IPS-18a (cell line): ENCODE results near the gene KDM4C.

Experiments
- H3K27ac ChIP-seq: one replicate; pipeline ENCODE4 v1.5.1; 2013; ENCODE audit warnings: low read length
- H3K27me3 ChIP-seq: one replicate; pipeline ENCODE4 v1.6.1; 2013; ENCODE audit warnings: mild to moderate bottlenecking, low read length; ENCODE audit not compliant: control insufficient read depth, insufficient read depth
- H3K36me3 ChIP-seq: one replicate; pipeline ENCODE4 v1.6.1; 2013; ENCODE audit warnings: low read depth, low read length; ENCODE audit not compliant: control insufficient read depth
- H3K4me1 ChIP-seq: one replicate; pipeline ENCODE4 v1.6.1; 2013; ENCODE audit warnings: low read depth, low read length; ENCODE audit not compliant: control insufficient read depth
- H3K4me3 ChIP-seq: one replicate; pipeline ENCODE4 v1.5.1; 2013; ENCODE audit warnings: low read length
- H3K9ac ChIP-seq: one replicate; pipeline ENCODE4 v1.6.1; 2013; ENCODE audit warnings: mild to moderate bottlenecking, low read length, moderate library complexity
- H3K9me3 ChIP-seq: one replicate; pipeline ENCODE4 v1.6.1; 2013; ENCODE audit warnings: low read depth, low read length; ENCODE audit not compliant: control insufficient read depth

Gene KDM4C

GRCh38 chr9:6925836-6926235 is 168.1 kb downstream of the KDM4C start:
- no peaks in the 10 kb centered on the region for H3K4me1 ChIP-seq
- no peaks in the 10 kb centered on the region for H3K36me3 ChIP-seq
- H3K9ac ChIP-seq = no peak overlapping the region
- no peak overlapping the region for H3K27ac ChIP-seq
- H3K4me3 ChIP-seq = no peak overlapping the region
- no peaks in the 10 kb centered on the region for H3K27me3 ChIP-seq
- no peaks in the 10 kb centered on the region for H3K9me3 ChIP-seq

- Histone ChIP-seq H3K27ac (no peak overlapping the region), H3K27me3 (no peaks in the 10 kb centered on the region), H3K36me3 (no peaks in the 10 kb centered on the region), H3K4me1 (no peaks in the 10 kb centered on the region), H3K4me3 (no peak overlapping the region), H3K9ac (no peak overlapping the region), H3K9me3 (no peaks in the 10 kb centered on the region)
Measured at GRCh38 chr9:6926436-6926835, 168.7 kb downstream of the KDM4C start.

- Histone ChIP-seq H3K36me3 (no peaks in the 10 kb centered on the region), H3K27me3 (no peaks in the 10 kb centered on the region), H3K4me1 (no peaks in the 10 kb centered on the region), H3K9ac (no peak overlapping the region), H3K9me3 (no peaks in the 10 kb centered on the region), H3K27ac (no peak overlapping the region), H3K4me3 (no peak overlapping the region)
Measured at GRCh38 chr9:6927838-6928237, 170.1 kb downstream of the KDM4C start.

- no peak overlapping the region for H3K9ac ChIP-seq
- H3K9me3 ChIP-seq = no peaks in the 10 kb centered on the region
- no peaks in the 10 kb centered on the region for H3K36me3 ChIP-seq
- H3K27me3 ChIP-seq = no peaks in the 10 kb centered on the region
- H3K27ac ChIP-seq = no peak overlapping the region
- H3K4me1 ChIP-seq = no peaks in the 10 kb centered on the region
- H3K4me3 ChIP-seq = no peak overlapping the region
Measured at GRCh38 chr9:6928863-6929262, 171.1 kb downstream of the KDM4C start.

- no peaks in the 10 kb centered on the region for H3K9me3 ChIP-seq
- no peaks in the 10 kb centered on the region for H3K4me1 ChIP-seq
- no peaks in the 10 kb centered on the region for H3K36me3 ChIP-seq
- no peak overlapping the region for H3K27ac ChIP-seq
- no peak overlapping the region for H3K4me3 ChIP-seq
- no peak overlapping the region for H3K9ac ChIP-seq
- no peaks in the 10 kb centered on the region for H3K27me3 ChIP-seq
Measured at GRCh38 chr9:6929441-6930215, 171.9 kb downstream of the KDM4C start.

GRCh38 chr9:6930827-6931226 is 173.1 kb downstream of the KDM4C start:
- no peaks in the 10 kb centered on the region for H3K4me1 ChIP-seq
- no peak overlapping the region for H3K4me3 ChIP-seq
- H3K36me3 ChIP-seq = no peaks in the 10 kb centered on the region
- H3K9ac ChIP-seq = no peak overlapping the region
- H3K27ac ChIP-seq = no peak overlapping the region
- no peaks in the 10 kb centered on the region for H3K27me3 ChIP-seq
- H3K9me3 ChIP-seq = no peaks in the 10 kb centered on the region

- H3K36me3 ChIP-seq = no peaks in the 10 kb centered on the region
- no peak overlapping the region for H3K27ac ChIP-seq
- H3K9me3 ChIP-seq = no peaks in the 10 kb centered on the region
- no peaks in the 10 kb centered on the region for H3K4me1 ChIP-seq
- no peaks in the 10 kb centered on the region for H3K27me3 ChIP-seq
- no peak overlapping the region for H3K4me3 ChIP-seq
- no peak overlapping the region for H3K9ac ChIP-seq
Measured at GRCh38 chr9:6931913-6932312, 174.1 kb downstream of the KDM4C start.

GRCh38 chr9:6936103-6936502 is 178.3 kb downstream of the KDM4C start:
- Histone ChIP-seq H3K4me1 (no peaks in the 10 kb centered on the region), H3K9me3 (no peaks in the 10 kb centered on the region), H3K9ac (no peak overlapping the region), H3K36me3 (no peaks in the 10 kb centered on the region), H3K27ac (no peak overlapping the region), H3K27me3 (no peaks in the 10 kb centered on the region), H3K4me3 (no peak overlapping the region)

- Histone ChIP-seq H3K27ac (no peak overlapping the region), H3K4me1 (no peaks in the 10 kb centered on the region), H3K4me3 (no peak overlapping the region), H3K9ac (no peak overlapping the region), H3K36me3 (no peaks in the 10 kb centered on the region), H3K9me3 (no peaks in the 10 kb centered on the region), H3K27me3 (no peaks in the 10 kb centered on the region)
Measured at GRCh38 chr9:6937209-6937608, 179.4 kb downstream of the KDM4C start.

- no peaks in the 10 kb centered on the region for H3K36me3 ChIP-seq
- no peaks in the 10 kb centered on the region for H3K9me3 ChIP-seq
- no peaks in the 10 kb centered on the region for H3K4me1 ChIP-seq
- no peak overlapping the region for H3K9ac ChIP-seq
- no peaks in the 10 kb centered on the region for H3K27me3 ChIP-seq
- no peak overlapping the region for H3K4me3 ChIP-seq
- H3K27ac ChIP-seq = no peak overlapping the region
Measured at GRCh38 chr9:6938447-6938846, 180.7 kb downstream of the KDM4C start.

GRCh38 chr9:6938873-6939272 is 181.1 kb downstream of the KDM4C start:
- H3K9ac ChIP-seq = no peak overlapping the region
- H3K4me1 ChIP-seq = no peaks in the 10 kb centered on the region
- H3K27ac ChIP-seq = no peak overlapping the region

GRCh38 chr9:6941501-6941900 is 183.7 kb downstream of the KDM4C start:
- Histone ChIP-seq H3K4me1 (no peaks in the 10 kb centered on the region), H3K9ac (no peak overlapping the region), H3K36me3 (no peaks in the 10 kb centered on the region), H3K9me3 (no peaks in the 10 kb centered on the region), H3K27me3 (no peaks in the 10 kb centered on the region), H3K4me3 (no peak overlapping the region), H3K27ac (no peak overlapping the region)

More at GRCh38 chr9:6938873-6939272, 181.1 kb downstream of the KDM4C start:
- H3K4me3 ChIP-seq = no peak overlapping the region
- H3K9me3 ChIP-seq = no peaks in the 10 kb centered on the region
- no peaks in the 10 kb centered on the region for H3K27me3 ChIP-seq
- no peaks in the 10 kb centered on the region for H3K36me3 ChIP-seq
